ENCODE measurements around the gene ADCY7.

DNA sequence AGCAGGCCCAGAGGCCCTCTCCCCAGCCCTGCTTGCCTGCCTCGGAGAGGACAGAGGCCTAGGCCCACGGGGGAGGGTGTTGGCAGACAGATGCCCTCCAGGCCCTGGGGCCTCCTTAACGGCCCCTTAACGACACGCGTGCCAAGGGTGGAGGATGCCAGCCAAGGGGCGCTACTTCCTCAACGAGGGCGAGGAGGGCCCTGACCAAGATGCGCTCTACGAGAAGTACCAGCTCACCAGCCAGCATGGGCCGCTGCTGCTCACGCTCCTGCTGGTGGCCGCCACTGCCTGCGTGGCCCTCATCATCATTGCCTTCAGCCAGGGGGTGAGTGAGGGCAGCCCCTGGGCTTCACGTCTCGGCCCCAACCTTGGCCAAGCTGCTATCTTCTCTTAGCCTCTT is 21.7 kb downstream of the ADCY7 start:
- TF ChIP-seq, protein P1, sequence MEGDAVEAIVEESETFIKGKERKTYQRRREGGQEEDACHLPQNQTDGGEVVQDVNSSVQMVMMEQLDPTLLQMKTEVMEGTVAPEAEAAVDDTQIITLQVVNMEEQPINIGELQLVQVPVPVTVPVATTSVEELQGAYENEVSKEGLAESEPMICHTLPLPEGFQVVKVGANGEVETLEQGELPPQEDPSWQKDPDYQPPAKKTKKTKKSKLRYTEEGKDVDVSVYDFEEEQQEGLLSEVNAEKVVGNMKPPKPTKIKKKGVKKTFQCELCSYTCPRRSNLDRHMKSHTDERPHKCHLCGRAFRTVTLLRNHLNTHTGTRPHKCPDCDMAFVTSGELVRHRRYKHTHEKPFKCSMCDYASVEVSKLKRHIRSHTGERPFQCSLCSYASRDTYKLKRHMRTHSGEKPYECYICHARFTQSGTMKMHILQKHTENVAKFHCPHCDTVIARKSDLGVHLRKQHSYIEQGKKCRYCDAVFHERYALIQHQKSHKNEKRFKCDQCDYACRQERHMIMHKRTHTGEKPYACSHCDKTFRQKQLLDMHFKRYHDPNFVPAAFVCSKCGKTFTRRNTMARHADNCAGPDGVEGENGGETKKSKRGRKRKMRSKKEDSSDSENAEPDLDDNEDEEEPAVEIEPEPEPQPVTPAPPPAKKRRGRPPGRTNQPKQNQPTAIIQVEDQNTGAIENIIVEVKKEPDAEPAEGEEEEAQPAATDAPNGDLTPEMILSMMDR (IDR thresholded peaks at IDR 0.05 in 8 of 11, conservative IDR thresholded peaks at IDR 0.05 in 3 of 11), result no peak
- peak in 1 of 3 donors; percentile 45 for TF ChIP-seq POLR2AphosphoS5 (IDR thresholded peaks at IDR 0.05)
- no peak for TF ChIP-seq POLR2A (IDR thresholded peaks at IDR 0.05)
